Stimulated activated naive B cell treated with anti-CD40 and anti-IgM and Interleukin-4, amounts not matched to agents 10 μg/mL and 1 μg/mL and 100 μg/mL, for 72 hours (primary cell): ENCODE measurements around the gene MARCHF6.
"Not testable (repeated sequence)": the region's sequence is repeated elsewhere in the genome, so short reads cannot be mapped to it uniquely, and the experiment has no call there.

Source experiments
- ATAC-seq, 2 donors: fragments of 150-1000 bp; cut with Tn5 transposase; replicated peaks; 2 replicates each; pipeline ENCODE4 v1.10.0; 2021; ENCODE audit warnings: moderate library complexity in 1 of 2
- DNase-seq: peaks from one replicate; pipeline ENCODE4 v3.0.0; 2021
- H3K27ac Mint-ChIP-seq: one replicate; pipeline ENCODE4 v1.8.0; 2022; ENCODE audit warnings: mild to moderate bottlenecking, mixed read lengths
- H3K27me3 Mint-ChIP-seq, 2 donors: one replicate each; pipeline ENCODE4 v1.8.0; 2022; ENCODE audit warnings: mixed read lengths in 2 of 2
- H3K36me3 Mint-ChIP-seq, 2 donors: one replicate each; pipeline ENCODE4 v1.8.0; 2022; ENCODE audit warnings: mixed read lengths in 2 of 2, mild to moderate bottlenecking in 1 of 2
- H3K4me1 Mint-ChIP-seq, 2 donors: one replicate each; pipeline ENCODE4 v1.8.0; 2022; ENCODE audit warnings: mixed read lengths in 2 of 2, mild to moderate bottlenecking in 1 of 2
- H3K4me3 Mint-ChIP-seq, 2 donors: one replicate each; pipeline ENCODE4 v1.8.0; 2022; ENCODE audit warnings: mild to moderate bottlenecking in 2 of 2, mixed read lengths in 2 of 2, moderate library complexity in 1 of 2
- H3K9me3 Mint-ChIP-seq, 2 donors: one replicate each; pipeline ENCODE4 v1.8.0; 2022; ENCODE audit warnings: mixed read lengths in 2 of 2, mild to moderate bottlenecking in 1 of 2

MARCHF6 gene

GRCh38 chr5:10371369-10371768 is 17.9 kb downstream of the MARCHF6 start:
- H3K9me3 Mint-ChIP-seq, ATAC-seq, H3K27me3 Mint-ChIP-seq, DNase-seq, H3K4me3 Mint-ChIP-seq: not testable (repeated sequence)
- Mint-ChIP-seq H3K4me1 (peaks cover 39 to 65% of the 10 kb centered on the region in 2 donors), H3K27ac (peak overlapping the region; percentile 20), H3K36me3 (peaks cover 20% of the 10 kb centered on the region in 2 donors)

- no peak for DNase-seq
- peaks cover 2 to 4% of the 10 kb centered on the region in 2 donors for H3K9me3 Mint-ChIP-seq
- no peaks in the 10 kb centered on the region for H3K27me3 Mint-ChIP-seq
- peaks cover 25 to 28% of the 10 kb centered on the region in 2 donors for H3K36me3 Mint-ChIP-seq
- no peak for ATAC-seq
- no peak overlapping the region for H3K27ac Mint-ChIP-seq
- H3K4me3 Mint-ChIP-seq: no peak overlapping the region
- peaks cover 39 to 67% of the 10 kb centered on the region in 2 donors for H3K4me1 Mint-ChIP-seq
Observed at GRCh38 chr5:10372726-10373709, 19.5 kb downstream of the MARCHF6 start.

- no peak overlapping the region for H3K4me3 Mint-ChIP-seq
- no peaks in the 10 kb centered on the region for H3K27me3 Mint-ChIP-seq
- no peak for DNase-seq
- peak overlapping the region; percentile 42 for H3K27ac Mint-ChIP-seq
- H3K36me3 Mint-ChIP-seq: peaks cover 23 to 26% of the 10 kb centered on the region in 2 donors
- ATAC-seq: no peak
- H3K9me3 Mint-ChIP-seq: peaks cover 2 to 4% of the 10 kb centered on the region in 2 donors
- H3K4me1 Mint-ChIP-seq: peaks cover 34 to 57% of the 10 kb centered on the region in 2 donors
Observed at GRCh38 chr5:10374046-10375022, 20.8 kb downstream of the MARCHF6 start.

- not testable (repeated sequence) for H3K4me3 Mint-ChIP-seq, DNase-seq, H3K27ac Mint-ChIP-seq, H3K9me3 Mint-ChIP-seq, ATAC-seq, H3K27me3 Mint-ChIP-seq
- H3K36me3 Mint-ChIP-seq: peaks cover 23 to 30% of the 10 kb centered on the region in 2 donors
- peaks cover 31 to 57% of the 10 kb centered on the region in 2 donors for H3K4me1 Mint-ChIP-seq
Observed at GRCh38 chr5:10375146-10375545, 21.7 kb downstream of the MARCHF6 start.

- H3K4me1 Mint-ChIP-seq: peaks cover 25 to 44% of the 10 kb centered on the region in 2 donors
- DNase-seq: no peak
- ATAC-seq: no peak
- H3K36me3 Mint-ChIP-seq: peaks cover 19 to 31% of the 10 kb centered on the region in 2 donors
- no peaks in the 10 kb centered on the region for H3K9me3 Mint-ChIP-seq
- H3K27me3 Mint-ChIP-seq: no peaks in the 10 kb centered on the region
- H3K4me3 Mint-ChIP-seq: no peak overlapping the region
- no peak overlapping the region for H3K27ac Mint-ChIP-seq
Observed at GRCh38 chr5:10376544-10376943, 23.0 kb downstream of the MARCHF6 start.

- DNase-seq: no peak
- peaks cover 25 to 44% of the 10 kb centered on the region in 2 donors for H3K4me1 Mint-ChIP-seq
- no peak for ATAC-seq
- no peak overlapping the region for H3K4me3 Mint-ChIP-seq
- peak overlapping the region; percentile 40 for H3K27ac Mint-ChIP-seq
- H3K9me3 Mint-ChIP-seq: no peaks in the 10 kb centered on the region
- H3K27me3 Mint-ChIP-seq: no peaks in the 10 kb centered on the region
- H3K36me3 Mint-ChIP-seq: peaks cover 21 to 34% of the 10 kb centered on the region in 2 donors
Observed at GRCh38 chr5:10377081-10377480, 23.6 kb downstream of the MARCHF6 start.

GRCh38 chr5:10381803-10382202 is 28.3 kb downstream of the MARCHF6 start:
- no peak overlapping the region for H3K4me3 Mint-ChIP-seq
- no peak overlapping the region for H3K27ac Mint-ChIP-seq
- DNase-seq (no peak), ATAC-seq (no peak)
- H3K9me3 Mint-ChIP-seq: no peaks in the 10 kb centered on the region
- H3K27me3 Mint-ChIP-seq: no peaks in the 10 kb centered on the region
- H3K36me3 Mint-ChIP-seq: peaks cover 25 to 38% of the 10 kb centered on the region in 2 donors
- peaks cover 4 to 21% of the 10 kb centered on the region in 2 donors for H3K4me1 Mint-ChIP-seq

- no peak for ATAC-seq
- H3K27ac Mint-ChIP-seq: no peak overlapping the region
- peaks cover 17 to 36% of the 10 kb centered on the region in 2 donors for H3K36me3 Mint-ChIP-seq
- no peaks in the 10 kb centered on the region for H3K9me3 Mint-ChIP-seq
- H3K27me3 Mint-ChIP-seq: no peaks in the 10 kb centered on the region
- no peak for DNase-seq
- peaks cover 0 to 12% of the 10 kb centered on the region in 2 donors for H3K4me1 Mint-ChIP-seq
- no peak overlapping the region for H3K4me3 Mint-ChIP-seq
Observed at GRCh38 chr5:10384483-10384882, 31.0 kb downstream of the MARCHF6 start.

- Mint-ChIP-seq H3K9me3 (no peaks in the 10 kb centered on the region), H3K4me1 (peaks cover 0 to 12% of the 10 kb centered on the region in 2 donors), H3K27ac (no peak overlapping the region), H3K36me3 (peaks cover 28 to 39% of the 10 kb centered on the region in 2 donors), H3K4me3 (no peak overlapping the region), H3K27me3 (no peaks in the 10 kb centered on the region)
- ATAC-seq: no peak
- no peak for DNase-seq
Observed at GRCh38 chr5:10387690-10388089, 34.2 kb downstream of the MARCHF6 start.

GRCh38 chr5:10391130-10391529 is 37.6 kb downstream of the MARCHF6 start:
- H3K4me3 Mint-ChIP-seq: no peak overlapping the region
- H3K9me3 Mint-ChIP-seq: no peaks in the 10 kb centered on the region
- no peak for DNase-seq
- peaks cover 18 to 40% of the 10 kb centered on the region in 2 donors for H3K36me3 Mint-ChIP-seq
- H3K27me3 Mint-ChIP-seq: no peaks in the 10 kb centered on the region
- ATAC-seq: no peak
- H3K4me1 Mint-ChIP-seq: no peaks in the 10 kb centered on the region
- H3K27ac Mint-ChIP-seq: no peak overlapping the region

GRCh38 chr5:10392567-10393328 is 39.3 kb downstream of the MARCHF6 start:
- H3K27ac Mint-ChIP-seq, DNase-seq: not testable (repeated sequence)

GRCh38 chr5:10393491-10393890 is 40.0 kb downstream of the MARCHF6 start:
- H3K27ac Mint-ChIP-seq: no peak overlapping the region
- no peaks in the 10 kb centered on the region for H3K27me3 Mint-ChIP-seq
- DNase-seq (no peak), ATAC-seq (no peak)
- H3K9me3 Mint-ChIP-seq: no peaks in the 10 kb centered on the region
- peaks cover 23 to 46% of the 10 kb centered on the region in 2 donors for H3K36me3 Mint-ChIP-seq
- peaks cover 0 to 1% of the 10 kb centered on the region in 2 donors for H3K4me1 Mint-ChIP-seq
- no peak overlapping the region for H3K4me3 Mint-ChIP-seq

More at GRCh38 chr5:10392567-10393328, 39.3 kb downstream of the MARCHF6 start:
- not testable (repeated sequence) for H3K4me3 Mint-ChIP-seq, H3K9me3 Mint-ChIP-seq, ATAC-seq, H3K27me3 Mint-ChIP-seq, H3K4me1 Mint-ChIP-seq
- peaks cover 22 to 46% of the 10 kb centered on the region in 2 donors for H3K36me3 Mint-ChIP-seq

- Mint-ChIP-seq H3K27me3 (no peaks in the 10 kb centered on the region), H3K9me3 (no peaks in the 10 kb centered on the region), H3K36me3 (peaks cover 16 to 42% of the 10 kb centered on the region in 2 donors), H3K4me1 (peaks cover 0 to 1% of the 10 kb centered on the region in 2 donors), H3K4me3 (no peak overlapping the region), H3K27ac (no peak overlapping the region)
- ATAC-seq (no peak), DNase-seq (no peak)
Observed at GRCh38 chr5:10396552-10396951, 43.1 kb downstream of the MARCHF6 start.
